WTC11 (cell line): ENCODE data around the gene CAMP. TPM values are rescaled to one million over a fixed set of nuclear protein-coding genes. Genes with fewer than 3 reads are reported as not detected.

ENCODE experiments used
- ATAC-seq: fragments of 200-7000 bp; cut with Tn5 transposase; 2 replicates; pipeline ENCODE4 v1.10.0; 2021; ENCODE audit warnings: mild to moderate bottlenecking, moderate library complexity
- CTCF ChIA-PET: fragments of 300-600 bp; sonication (Branson Sonifier 250); formaldehyde crosslinking; loops from one replicate; lab custom pipeline; 2021; ENCODE audit warnings: antibody characterized with exemption; lab: Charles Lee
- POLR2A ChIA-PET: fragments of 350-600 bp; sonication (Branson Sonifier 250); formaldehyde crosslinking; loops from one replicate; lab custom pipeline; 2021; ENCODE audit warnings: antibody characterized with exemption; lab: Charles Lee
- DNase-seq: peaks from one replicate; pipeline ENCODE4 v3.0.0; 2021; ENCODE audit warnings: low spot score
- H3K27ac Mint-ChIP-seq: 2 replicates; pipeline ENCODE4 v1.8.0; 2021; ENCODE audit warnings: mixed read lengths
- H3K27me3 Mint-ChIP-seq: 2 replicates; pipeline ENCODE4 v1.8.0; 2021; ENCODE audit warnings: low read depth, mild to moderate bottlenecking, moderate library complexity, mixed read lengths
- H3K36me3 Mint-ChIP-seq: 2 replicates; pipeline ENCODE4 v1.8.0; 2021; ENCODE audit warnings: mixed read lengths
- H3K4me1 Mint-ChIP-seq: 2 replicates; pipeline ENCODE4 v1.8.0; 2022; ENCODE audit warnings: mixed read lengths
- H3K4me3 Mint-ChIP-seq: 2 replicates; pipeline ENCODE4 v1.8.0; 2021; ENCODE audit warnings: mild to moderate bottlenecking, moderate library complexity, mixed read lengths
- H3K9me3 Mint-ChIP-seq: 2 replicates; pipeline ENCODE4 v1.8.0; 2021; ENCODE audit warnings: mixed read lengths
- ATF1 ChIP-seq: sonication (generic); formaldehyde crosslinking; IDR thresholded peaks from 2 replicates; pipeline ENCODE4 v1.8.1; 2023; ENCODE audit warnings: mild to moderate bottlenecking, moderate library complexity, missing genetic modification reagents
- FOXK1 ChIP-seq: sonication (generic); formaldehyde crosslinking; IDR thresholded peaks from 2 replicates; pipeline ENCODE4 v1.8.0; 2022; ENCODE audit warnings: mild to moderate bottlenecking, moderate library complexity, missing genetic modification reagents
- FOXP1 ChIP-seq: sonication (generic); formaldehyde crosslinking; IDR thresholded peaks from 2 replicates; pipeline ENCODE4 v1.8.0; 2022; ENCODE audit warnings: missing genetic modification reagents, mild to moderate bottlenecking, moderate library complexity, borderline replicate concordance
- GRHL2 ChIP-seq: fragments of 250-450 bp; sonication (Bioruptor Pico); IDR thresholded peaks from 2 replicates; pipeline ENCODE4 v1.8.0; 2022; ENCODE audit warnings: mild to moderate bottlenecking, moderate library complexity; ENCODE audit not compliant: insufficient replicate concordance, severe bottlenecking
- HMGA2 ChIP-seq: fragments of 250-450 bp; sonication (Bioruptor Pico); IDR thresholded peaks from 2 replicates; pipeline ENCODE4 v1.4.0; 2021; ENCODE audit warnings: mild to moderate bottlenecking, moderate library complexity
- JAZF1 ChIP-seq: fragments of 250-450 bp; sonication (Bioruptor Pico); IDR thresholded peaks from 2 replicates; pipeline ENCODE4 v1.9.0; 2021; ENCODE audit warnings: moderate library complexity, mild to moderate bottlenecking, inconsistent platforms
- SMAD3 ChIP-seq: sonication (generic); formaldehyde crosslinking; IDR thresholded peaks from 2 replicates; pipeline ENCODE4 v1.8.0; 2022; ENCODE audit warnings: missing genetic modification reagents, mild to moderate bottlenecking, borderline replicate concordance
- TEAD4 ChIP-seq: sonication (generic); formaldehyde crosslinking; IDR thresholded peaks from 2 replicates; pipeline ENCODE4 v1.8.0; 2022; ENCODE audit warnings: mild to moderate bottlenecking, missing genetic modification reagents
- ZBTB43 ChIP-seq: sonication (generic); formaldehyde crosslinking; IDR thresholded peaks from 2 replicates; pipeline ENCODE4 v1.8.1; 2023; ENCODE audit warnings: mild to moderate bottlenecking, missing genetic modification reagents
- ZNF121 ChIP-seq: sonication (generic); formaldehyde crosslinking; IDR thresholded peaks from 2 replicates; pipeline ENCODE4 v1.8.0; 2023; ENCODE audit warnings: missing genetic modification reagents
- ZNF281 ChIP-seq: sonication (generic); formaldehyde crosslinking; IDR thresholded peaks from 2 replicates; pipeline ENCODE4 v1.8.0; 2023; ENCODE audit warnings: mild to moderate bottlenecking, missing genetic modification reagents
- ZNF512 ChIP-seq: sonication (generic); formaldehyde crosslinking; IDR thresholded peaks from 2 replicates; pipeline ENCODE4 v1.8.1; 2022; ENCODE audit warnings: missing genetic modification reagents, borderline replicate concordance
- ZNF532 ChIP-seq: fragments of 250-450 bp; sonication (Bioruptor Pico); IDR thresholded peaks from 2 replicates; pipeline ENCODE4 v1.9.0; 2021; ENCODE audit warnings: mild to moderate bottlenecking, borderline replicate concordance
- total RNA-seq: library from RNA; stranded (reverse); gene quantifications from 3 replicates; pipeline ENCODE4 v1.2.3, GENCODE V29; 2021

Gene CAMP
- total RNA-seq, 1 experiment from 2014 or later, result not detected

- peaks cover 20% of the 10 kb centered on the region for H3K4me1 Mint-ChIP-seq
- H3K27me3 Mint-ChIP-seq, result no peaks in the 10 kb centered on the region
- H3K27ac Mint-ChIP-seq, result no peak overlapping the region
- H3K4me3 Mint-ChIP-seq, result no peak overlapping the region
- ATAC-seq (no peak), DNase-seq (no peak)
- H3K36me3 Mint-ChIP-seq, result peaks cover 75% of the 10 kb centered on the region
- no peak for TF ChIP-seq SMAD3
- no peak for TF ChIP-seq FOXK1 (CRISPR knock-in tag)
- no peak for TF ChIP-seq HMGA2
- no peak for TF ChIP-seq ZNF512 (CRISPR knock-in tag)
- TF ChIP-seq ZNF121 (CRISPR knock-in tag), result no peak
- no peak for TF ChIP-seq ATF1 (CRISPR knock-in tag)
- no peak for TF ChIP-seq ZBTB43 (CRISPR knock-in tag)
- TF ChIP-seq GRHL2 (CRISPR knock-in tag), result no peak
- TF ChIP-seq ZNF281 (CRISPR knock-in tag), result no peak
- TF ChIP-seq JAZF1 (CRISPR knock-in tag), result no peak
- TF ChIP-seq, all 79 proteins: peak for 0
- CTCF ChIA-PET, result interaction anchor here (2.0 kb wide), 1 partner anchor 10 kb away, joined by 7 read pairs; no protein-coding TSS in a partner anchor
- POLR2A ChIA-PET, result no interaction called here
- no peaks in the 10 kb centered on the region for H3K9me3 Mint-ChIP-seq
Observed at GRCh38 chr3:48184299-48184698, 39.0 kb upstream of the CAMP start.

- Mint-ChIP-seq H3K27me3 (no peaks in the 10 kb centered on the region), H3K4me3 (no peak overlapping the region), H3K4me1 (peaks cover 26% of the 10 kb centered on the region), H3K36me3 (peaks cover 66% of the 10 kb centered on the region), H3K9me3 (no peaks in the 10 kb centered on the region), H3K27ac (no peak overlapping the region; the same call in 1 of the 2 replicates)
- ChIA-PET POLR2A (no interaction called here), CTCF (no interaction called here)
- no peak for DNase-seq
- ATAC-seq, result no peak
- TF ChIP-seq FOXP1 (CRISPR knock-in tag) (no peak), TEAD4 (CRISPR knock-in tag) (no peak), ZNF532 (no peak)
Observed at GRCh38 chr3:48185129-48185528, 38.2 kb upstream of the CAMP start.
